GM23338 (cell line): ENCODE data around the gene TUBA4B. TPM values are rescaled to one million over a fixed set of nuclear protein-coding genes. Genes with fewer than 3 reads are reported as not detected.

Source experiments
- ATAC-seq: fragments of 200-7000 bp; cut with Tn5 transposase; 3 replicates; pipeline ENCODE4 v1.9.1; 2020
- DNase-seq: peaks from one replicate; pipeline ENCODE4 v3.0.0-alpha.2; 2015; ENCODE audit warnings: low spot score
- H2AFZ ChIP-seq: fragments of 200-600 bp; sonication (generic); 2 replicates; pipeline ENCODE4 v1.8.0; 2016; ENCODE audit warnings: antibody characterized with exemption, mild to moderate bottlenecking, moderate library complexity
- H3F3A ChIP-seq: fragments of 200-600 bp; sonication (generic); replicated peaks from 2 replicates; pipeline ENCODE4 v1.8.0; 2017; ENCODE audit warnings: antibody characterized with exemption, mixed run types, low read depth
- H3K27ac ChIP-seq: fragments of 200-600 bp; sonication (generic); 2 replicates; pipeline ENCODE4 v1.6.1; 2016; ENCODE audit warnings: low read depth
- H3K27me3 ChIP-seq: fragments of 200-600 bp; sonication (generic); 2 replicates; pipeline ENCODE4 v1.8.0; 2016; ENCODE audit warnings: mild to moderate bottlenecking, mixed run types, moderate library complexity; ENCODE audit not compliant: insufficient read depth
- H3K36me3 ChIP-seq: fragments of 200-600 bp; sonication (generic); 2 replicates; pipeline ENCODE4 v1.8.0; 2016; ENCODE audit warnings: mild to moderate bottlenecking; ENCODE audit not compliant: insufficient read depth
- H3K4me1 ChIP-seq: fragments of 200-600 bp; sonication (generic); 2 replicates; pipeline ENCODE4 v1.8.0; 2016; ENCODE audit warnings: mild to moderate bottlenecking, moderate library complexity; ENCODE audit not compliant: insufficient read depth
- H3K4me2 ChIP-seq: fragments of 200-600 bp; sonication (generic); 2 replicates; pipeline ENCODE4 v1.7.1; 2017; ENCODE audit warnings: mixed run types
- H3K4me3 ChIP-seq: fragments of 200-600 bp; sonication (generic); 2 replicates; pipeline ENCODE4 v1.6.1; 2016; ENCODE audit warnings: mixed run types
- H3K79me2 ChIP-seq: fragments of 200-600 bp; sonication (generic); replicated peaks from 2 replicates; pipeline ENCODE4 v1.8.0; 2017; ENCODE audit warnings: mild to moderate bottlenecking; ENCODE audit not compliant: insufficient read depth
- H3K9me2 ChIP-seq: fragments of 200-600 bp; sonication (generic); 2 replicates; pipeline ENCODE4 v1.8.0; 2017; ENCODE audit not compliant: insufficient read depth
- H4K20me1 ChIP-seq: fragments of 200-600 bp; sonication (generic); replicated peaks from 2 replicates; pipeline ENCODE4 v1.8.0; 2017; ENCODE audit warnings: mild to moderate bottlenecking; ENCODE audit not compliant: insufficient read depth
- H3K27ac Mint-ChIP-seq: 2 replicates; pipeline ENCODE4 v1.8.0; 2020; ENCODE audit warnings: inconsistent platforms, mild to moderate bottlenecking, moderate library complexity, mixed read lengths
- H3K27me3 Mint-ChIP-seq: 3 replicates; pipeline ENCODE4 v1.8.0; 2022; ENCODE audit warnings: low read depth, mild to moderate bottlenecking, moderate library complexity, mixed read lengths, inconsistent platforms; ENCODE audit not compliant: insufficient read depth, poor library complexity
- H3K36me3 Mint-ChIP-seq: 3 replicates; pipeline ENCODE4 v1.8.0; 2021; ENCODE audit warnings: low read depth, mild to moderate bottlenecking, inconsistent platforms, moderate library complexity, mixed read lengths
- H3K4me1 Mint-ChIP-seq: 3 replicates; pipeline ENCODE4 v1.8.0; 2020; ENCODE audit warnings: mild to moderate bottlenecking, inconsistent platforms, mixed read lengths
- H3K4me3 Mint-ChIP-seq: 3 replicates; pipeline ENCODE4 v1.8.0; 2021; ENCODE audit warnings: moderate library complexity, mild to moderate bottlenecking, inconsistent platforms, mixed read lengths
- H3K9me3 Mint-ChIP-seq: 3 replicates; pipeline ENCODE4 v1.8.0; 2020; ENCODE audit warnings: moderate library complexity, mild to moderate bottlenecking, inconsistent platforms, mixed read lengths
- CREB1 ChIP-seq: fragments of 250-450 bp; sonication (Bioruptor Pico); IDR thresholded peaks from 2 replicates; pipeline ENCODE4 v1.5.0; 2020; ENCODE audit warnings: low read depth, mild to moderate bottlenecking, moderate library complexity
- EZH2 ChIP-seq: fragments of 200-600 bp; sonication (generic); IDR thresholded peaks from one replicate; pipeline ENCODE4 v1.8.0; 2017; ENCODE audit warnings: antibody characterized with exemption, mild to moderate bottlenecking, low read depth; ENCODE audit not compliant: unreplicated experiment
- JUNB ChIP-seq: IDR thresholded peaks from one replicate; pipeline ENCODE4 v1.6.1; 2016; ENCODE audit warnings: antibody characterized with exemption; ENCODE audit not compliant: unreplicated experiment
- NANOG ChIP-seq: IDR thresholded peaks from 2 replicates; pipeline ENCODE4 v1.6.1; 2016; ENCODE audit warnings: antibody characterized with exemption, borderline replicate concordance
- POLR2AphosphoS5 ChIP-seq: IDR thresholded peaks from 2 replicates; pipeline ENCODE4 v1.6.1; 2016; ENCODE audit warnings: antibody characterized with exemption, low read depth
- STAT1 ChIP-seq: IDR thresholded peaks from one replicate; pipeline ENCODE4 v1.6.1; 2016; ENCODE audit warnings: antibody characterized with exemption; ENCODE audit not compliant: unreplicated experiment
- ZNF114 ChIP-seq: fragments of 250-450 bp; sonication (Bioruptor Pico); IDR thresholded peaks from 2 replicates; pipeline ENCODE4 v1.5.0; 2020; ENCODE audit warnings: mild to moderate bottlenecking, moderate library complexity
- ZNF331 ChIP-seq: fragments of 250-450 bp; sonication (Bioruptor Pico); IDR thresholded peaks from 2 replicates; pipeline ENCODE4 v1.5.0; 2020; ENCODE audit warnings: low read depth, mild to moderate bottlenecking, moderate library complexity
- polyA plus RNA-seq: library from polyadenylated mRNA; unstranded; fragments of >200 nt; fragmentation: Nextera tagmentation; extraction: Ambion mirVana; gene quantifications from 2 replicates; pipeline ENCODE4 v1.2.1, GENCODE V29; 2016
- total RNA-seq: library from RNA; depleted of rRNA; stranded (reverse); fragments of >200 nt; shearing (Covaris generic); gene quantifications from 2 replicates; pipeline ENCODE4 v1.2.3, GENCODE V29; 2014
- TF ChIP-seq, protein P1 (sequence below): fragments of 250-450 bp; sonication (Bioruptor Pico); IDR thresholded peaks from 2 replicates; pipeline ENCODE4 v1.5.0; 2020; ENCODE audit warnings: mild to moderate bottlenecking, moderate library complexity
- TF ChIP-seq, protein P2 (sequence below), 2 experiments: fragments of 200-600 bp in 1 of 2; sonication (generic) in 1 of 2; conservative IDR thresholded peaks; 2 replicates each; pipeline versions ENCODE4 v1.5.1 to v1.6.1; 2016 to 2017; ENCODE audit warnings: antibody characterized with exemption in 2 of 2, low read depth in 2 of 2, mild to moderate bottlenecking in 2 of 2, moderate library complexity in 1 of 2
- TF ChIP-seq, protein P3 (sequence below): IDR thresholded peaks from one replicate; pipeline ENCODE4 v1.6.1; 2018; ENCODE audit warnings: antibody characterized with exemption; ENCODE audit not compliant: unreplicated experiment

Gene TUBA4B
- total and polyA plus RNA-seq, 2 experiments from 2014 or later: 0.14 TPM; not detected in 1

DNA sequence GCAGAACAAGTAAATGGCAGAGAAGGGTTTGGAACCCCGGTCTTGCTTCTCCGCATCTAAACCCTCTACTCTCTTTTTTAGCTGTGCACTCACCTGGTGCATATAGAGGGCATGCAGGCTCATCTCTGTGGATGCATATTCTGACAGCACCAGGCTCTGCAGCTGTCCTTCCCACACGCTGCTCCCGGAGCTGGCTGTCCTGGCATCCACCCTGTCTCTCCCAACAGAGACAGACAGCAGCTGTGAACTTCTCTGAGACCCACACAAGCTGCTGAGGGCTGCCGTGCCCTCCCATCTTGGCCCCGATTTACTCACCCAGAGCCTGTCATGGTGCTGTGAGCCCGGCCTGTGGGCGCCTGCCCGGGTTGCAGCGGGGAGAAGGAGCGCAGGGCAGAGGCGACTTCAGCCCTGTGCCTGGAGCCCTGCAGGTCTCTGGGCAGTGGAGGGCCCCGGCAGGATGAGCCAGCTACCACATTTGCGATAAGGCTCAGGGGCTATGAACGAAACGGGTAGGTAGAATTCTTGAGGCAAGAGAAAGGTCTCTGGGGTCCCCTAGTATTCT, 31.0 kb upstream of the TUBA4B start:
- Mint-ChIP-seq H3K9me3 (no peaks in the 10 kb centered on the region), H3K4me3 (no peak overlapping the region), H3K4me1 (peaks cover 12% of the 10 kb centered on the region), H3K27ac (no peak overlapping the region), H3K36me3 (peaks cover 44% of the 10 kb centered on the region), H3K27me3 (peaks cover 15% of the 10 kb centered on the region)
- no peak overlapping the region for H2AFZ ChIP-seq
- DNase-seq: no peak
- TF ChIP-seq ZNF331 (CRISPR knock-in tag) (no peak), CREB1 (CRISPR knock-in tag) (no peak), STAT1 (no peak), EZH2 (no peak), NANOG (no peak), ZNF114 (CRISPR knock-in tag) (no peak), JUNB (no peak), POLR2AphosphoS5 (no peak)
- TF ChIP-seq, protein P1, sequence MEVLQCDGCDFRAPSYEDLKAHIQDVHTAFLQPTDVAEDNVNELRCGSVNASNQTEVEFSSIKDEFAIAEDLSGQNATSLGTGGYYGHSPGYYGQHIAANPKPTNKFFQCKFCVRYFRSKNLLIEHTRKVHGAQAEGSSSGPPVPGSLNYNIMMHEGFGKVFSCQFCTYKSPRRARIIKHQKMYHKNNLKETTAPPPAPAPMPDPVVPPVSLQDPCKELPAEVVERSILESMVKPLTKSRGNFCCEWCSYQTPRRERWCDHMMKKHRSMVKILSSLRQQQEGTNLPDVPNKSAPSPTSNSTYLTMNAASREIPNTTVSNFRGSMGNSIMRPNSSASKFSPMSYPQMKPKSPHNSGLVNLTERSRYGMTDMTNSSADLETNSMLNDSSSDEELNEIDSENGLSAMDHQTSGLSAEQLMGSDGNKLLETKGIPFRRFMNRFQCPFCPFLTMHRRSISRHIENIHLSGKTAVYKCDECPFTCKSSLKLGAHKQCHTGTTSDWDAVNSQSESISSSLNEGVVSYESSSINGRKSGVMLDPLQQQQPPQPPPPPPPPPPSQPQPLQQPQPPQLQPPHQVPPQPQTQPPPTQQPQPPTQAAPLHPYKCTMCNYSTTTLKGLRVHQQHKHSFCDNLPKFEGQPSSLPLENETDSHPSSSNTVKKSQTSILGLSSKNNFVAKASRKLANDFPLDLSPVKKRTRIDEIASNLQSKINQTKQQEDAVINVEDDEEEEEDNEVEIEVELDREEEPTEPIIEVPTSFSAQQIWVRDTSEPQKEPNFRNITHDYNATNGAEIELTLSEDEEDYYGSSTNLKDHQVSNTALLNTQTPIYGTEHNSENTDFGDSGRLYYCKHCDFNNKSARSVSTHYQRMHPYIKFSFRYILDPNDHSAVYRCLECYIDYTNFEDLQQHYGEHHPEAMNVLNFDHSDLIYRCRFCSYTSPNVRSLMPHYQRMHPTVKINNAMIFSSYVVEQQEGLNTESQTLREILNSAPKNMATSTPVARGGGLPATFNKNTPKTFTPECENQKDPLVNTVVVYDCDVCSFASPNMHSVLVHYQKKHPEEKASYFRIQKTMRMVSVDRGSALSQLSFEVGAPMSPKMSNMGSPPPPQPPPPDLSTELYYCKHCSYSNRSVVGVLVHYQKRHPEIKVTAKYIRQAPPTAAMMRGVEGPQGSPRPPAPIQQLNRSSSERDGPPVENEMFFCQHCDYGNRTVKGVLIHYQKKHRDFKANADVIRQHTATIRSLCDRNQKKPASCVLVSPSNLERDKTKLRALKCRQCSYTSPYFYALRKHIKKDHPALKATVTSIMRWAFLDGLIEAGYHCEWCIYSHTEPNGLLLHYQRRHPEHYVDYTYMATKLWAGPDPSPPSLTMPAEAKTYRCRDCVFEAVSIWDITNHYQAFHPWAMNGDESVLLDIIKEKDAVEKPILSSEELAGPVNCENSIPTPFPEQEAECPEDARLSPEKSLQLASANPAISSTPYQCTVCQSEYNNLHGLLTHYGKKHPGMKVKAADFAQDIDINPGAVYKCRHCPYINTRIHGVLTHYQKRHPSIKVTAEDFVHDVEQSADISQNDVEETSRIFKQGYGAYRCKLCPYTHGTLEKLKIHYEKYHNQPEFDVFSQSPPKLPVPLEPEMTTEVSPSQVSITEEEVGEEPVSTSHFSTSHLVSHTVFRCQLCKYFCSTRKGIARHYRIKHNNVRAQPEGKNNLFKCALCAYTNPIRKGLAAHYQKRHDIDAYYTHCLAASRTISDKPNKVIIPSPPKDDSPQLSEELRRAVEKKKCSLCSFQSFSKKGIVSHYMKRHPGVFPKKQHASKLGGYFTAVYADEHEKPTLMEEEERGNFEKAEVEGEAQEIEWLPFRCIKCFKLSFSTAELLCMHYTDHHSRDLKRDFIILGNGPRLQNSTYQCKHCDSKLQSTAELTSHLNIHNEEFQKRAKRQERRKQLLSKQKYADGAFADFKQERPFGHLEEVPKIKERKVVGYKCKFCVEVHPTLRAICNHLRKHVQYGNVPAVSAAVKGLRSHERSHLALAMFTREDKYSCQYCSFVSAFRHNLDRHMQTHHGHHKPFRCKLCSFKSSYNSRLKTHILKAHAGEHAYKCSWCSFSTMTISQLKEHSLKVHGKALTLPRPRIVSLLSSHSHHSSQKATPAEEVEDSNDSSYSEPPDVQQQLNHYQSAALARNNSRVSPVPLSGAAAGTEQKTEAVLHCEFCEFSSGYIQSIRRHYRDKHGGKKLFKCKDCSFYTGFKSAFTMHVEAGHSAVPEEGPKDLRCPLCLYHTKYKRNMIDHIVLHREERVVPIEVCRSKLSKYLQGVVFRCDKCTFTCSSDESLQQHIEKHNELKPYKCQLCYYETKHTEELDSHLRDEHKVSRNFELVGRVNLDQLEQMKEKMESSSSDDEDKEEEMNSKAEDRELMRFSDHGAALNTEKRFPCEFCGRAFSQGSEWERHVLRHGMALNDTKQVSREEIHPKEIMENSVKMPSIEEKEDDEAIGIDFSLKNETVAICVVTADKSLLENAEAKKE (CRISPR knock-in tag): no peak
- TF ChIP-seq, protein P2, sequence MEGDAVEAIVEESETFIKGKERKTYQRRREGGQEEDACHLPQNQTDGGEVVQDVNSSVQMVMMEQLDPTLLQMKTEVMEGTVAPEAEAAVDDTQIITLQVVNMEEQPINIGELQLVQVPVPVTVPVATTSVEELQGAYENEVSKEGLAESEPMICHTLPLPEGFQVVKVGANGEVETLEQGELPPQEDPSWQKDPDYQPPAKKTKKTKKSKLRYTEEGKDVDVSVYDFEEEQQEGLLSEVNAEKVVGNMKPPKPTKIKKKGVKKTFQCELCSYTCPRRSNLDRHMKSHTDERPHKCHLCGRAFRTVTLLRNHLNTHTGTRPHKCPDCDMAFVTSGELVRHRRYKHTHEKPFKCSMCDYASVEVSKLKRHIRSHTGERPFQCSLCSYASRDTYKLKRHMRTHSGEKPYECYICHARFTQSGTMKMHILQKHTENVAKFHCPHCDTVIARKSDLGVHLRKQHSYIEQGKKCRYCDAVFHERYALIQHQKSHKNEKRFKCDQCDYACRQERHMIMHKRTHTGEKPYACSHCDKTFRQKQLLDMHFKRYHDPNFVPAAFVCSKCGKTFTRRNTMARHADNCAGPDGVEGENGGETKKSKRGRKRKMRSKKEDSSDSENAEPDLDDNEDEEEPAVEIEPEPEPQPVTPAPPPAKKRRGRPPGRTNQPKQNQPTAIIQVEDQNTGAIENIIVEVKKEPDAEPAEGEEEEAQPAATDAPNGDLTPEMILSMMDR (conservative IDR thresholded peaks at IDR 0.05; ENCODE audit: low read depth in 2 of 2): no peak
- TF ChIP-seq, protein P3, sequence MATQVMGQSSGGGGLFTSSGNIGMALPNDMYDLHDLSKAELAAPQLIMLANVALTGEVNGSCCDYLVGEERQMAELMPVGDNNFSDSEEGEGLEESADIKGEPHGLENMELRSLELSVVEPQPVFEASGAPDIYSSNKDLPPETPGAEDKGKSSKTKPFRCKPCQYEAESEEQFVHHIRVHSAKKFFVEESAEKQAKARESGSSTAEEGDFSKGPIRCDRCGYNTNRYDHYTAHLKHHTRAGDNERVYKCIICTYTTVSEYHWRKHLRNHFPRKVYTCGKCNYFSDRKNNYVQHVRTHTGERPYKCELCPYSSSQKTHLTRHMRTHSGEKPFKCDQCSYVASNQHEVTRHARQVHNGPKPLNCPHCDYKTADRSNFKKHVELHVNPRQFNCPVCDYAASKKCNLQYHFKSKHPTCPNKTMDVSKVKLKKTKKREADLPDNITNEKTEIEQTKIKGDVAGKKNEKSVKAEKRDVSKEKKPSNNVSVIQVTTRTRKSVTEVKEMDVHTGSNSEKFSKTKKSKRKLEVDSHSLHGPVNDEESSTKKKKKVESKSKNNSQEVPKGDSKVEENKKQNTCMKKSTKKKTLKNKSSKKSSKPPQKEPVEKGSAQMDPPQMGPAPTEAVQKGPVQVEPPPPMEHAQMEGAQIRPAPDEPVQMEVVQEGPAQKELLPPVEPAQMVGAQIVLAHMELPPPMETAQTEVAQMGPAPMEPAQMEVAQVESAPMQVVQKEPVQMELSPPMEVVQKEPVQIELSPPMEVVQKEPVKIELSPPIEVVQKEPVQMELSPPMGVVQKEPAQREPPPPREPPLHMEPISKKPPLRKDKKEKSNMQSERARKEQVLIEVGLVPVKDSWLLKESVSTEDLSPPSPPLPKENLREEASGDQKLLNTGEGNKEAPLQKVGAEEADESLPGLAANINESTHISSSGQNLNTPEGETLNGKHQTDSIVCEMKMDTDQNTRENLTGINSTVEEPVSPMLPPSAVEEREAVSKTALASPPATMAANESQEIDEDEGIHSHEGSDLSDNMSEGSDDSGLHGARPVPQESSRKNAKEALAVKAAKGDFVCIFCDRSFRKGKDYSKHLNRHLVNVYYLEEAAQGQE: no peak
- H3K27ac ChIP-seq: no peak overlapping the region
- H3F3A ChIP-seq: peaks cover 9% of the 10 kb centered on the region; the same call in 1 of the 2 replicates
- H3K36me3 ChIP-seq: peaks cover 5% of the 10 kb centered on the region; the same call in 1 of the 2 replicates
- H3K79me2 ChIP-seq: no peaks in the 10 kb centered on the region
- no peak overlapping the region for H3K4me3 ChIP-seq
- no peaks in the 10 kb centered on the region; the same call in 1 of the 2 replicates for H4K20me1 ChIP-seq
- no peaks in the 10 kb centered on the region for H3K27me3 ChIP-seq
- H3K4me1 ChIP-seq: peaks cover 14% of the 10 kb centered on the region
- H3K9me2 ChIP-seq: no peaks in the 10 kb centered on the region
- no peak overlapping the region for H3K4me2 ChIP-seq
- no peak for ATAC-seq
